GM18526 (cell line): ENCODE measurements around the gene SNCB.

Experiments
- POLR2A ChIP-seq: IDR thresholded peaks from 3 replicates; pipeline ENCODE4 v1.6.1; 2011; ENCODE audit not compliant: insufficient read length; ENCODE audit errors: extremely low read depth

SNCB gene

DNA sequence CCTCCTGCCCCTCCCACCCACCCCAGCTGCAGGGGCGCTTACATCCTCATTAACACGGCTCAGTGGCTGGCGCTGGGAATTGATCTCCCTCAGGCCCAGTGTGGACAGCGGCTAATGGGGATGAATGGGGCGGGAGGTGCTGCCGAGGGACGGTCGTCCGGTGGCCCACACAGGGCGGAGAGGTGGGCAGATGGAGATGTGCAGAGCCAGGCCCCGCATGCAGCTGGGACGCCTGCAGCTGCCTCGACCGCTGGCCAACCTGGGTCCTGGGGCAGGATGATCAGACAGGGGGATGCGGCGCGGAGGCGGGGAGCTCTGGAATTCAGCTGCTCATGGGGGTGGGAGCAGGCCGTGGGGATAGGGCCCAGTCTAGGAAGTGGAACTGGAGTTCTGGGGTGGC lies 34.6 kb upstream of the SNCB start:
- no peak for TF ChIP-seq POLR2A

GRCh38 chr5:176664479-176664878 lies 34.1 kb upstream of the SNCB start:
- TF ChIP-seq POLR2A, result no peak

- TF ChIP-seq POLR2A, result no peak
Observed at GRCh38 chr5:176663566-176663965, 33.2 kb upstream of the SNCB start.

DNA sequence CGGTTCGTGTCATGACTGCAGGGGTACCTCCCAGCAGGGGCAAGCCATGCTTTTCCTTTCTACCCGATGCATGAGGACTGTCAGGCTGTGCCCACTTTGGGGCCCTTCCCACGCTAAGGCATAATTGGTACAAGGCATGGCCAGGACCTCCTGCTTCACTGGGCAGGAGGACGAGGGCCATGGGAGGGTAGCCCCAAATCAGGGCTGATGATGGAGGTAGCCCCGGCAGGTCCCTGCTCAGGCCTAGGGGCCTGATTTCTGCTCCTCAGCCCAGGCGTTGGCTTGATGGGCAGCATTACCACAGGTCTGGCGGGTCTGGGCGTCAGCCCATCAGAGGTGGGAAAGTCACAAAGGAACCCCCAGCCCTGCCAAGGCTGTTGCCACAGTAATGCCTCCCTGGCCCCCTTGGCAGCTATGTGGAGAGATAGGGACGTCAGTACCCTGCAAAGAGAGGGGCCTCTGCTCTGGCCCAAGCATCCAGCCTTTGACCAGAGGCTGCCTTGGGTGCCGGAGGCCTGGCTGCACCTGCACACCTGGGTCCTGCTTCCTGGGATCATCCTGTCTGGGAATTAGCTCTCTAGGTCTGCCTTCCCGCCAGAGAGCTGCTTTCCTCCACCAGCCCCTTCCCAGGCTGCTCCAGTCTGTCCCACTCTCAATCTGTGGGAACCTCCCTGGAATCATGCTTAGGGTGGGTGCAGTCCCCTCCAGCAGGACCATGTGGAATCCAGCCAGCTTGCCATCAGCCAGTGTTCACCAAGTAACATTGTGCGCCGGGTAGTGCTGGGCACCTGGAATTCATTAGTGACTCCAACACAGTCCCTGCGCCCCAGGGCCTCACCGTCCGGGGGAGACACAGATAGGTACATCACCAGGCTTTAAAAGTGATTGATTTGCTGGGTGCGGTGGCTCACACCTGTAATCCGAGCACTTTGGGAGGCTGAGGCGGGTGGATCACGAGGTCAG lies 32.3 kb upstream of the SNCB start:
- no peak for TF ChIP-seq POLR2A

DNA sequence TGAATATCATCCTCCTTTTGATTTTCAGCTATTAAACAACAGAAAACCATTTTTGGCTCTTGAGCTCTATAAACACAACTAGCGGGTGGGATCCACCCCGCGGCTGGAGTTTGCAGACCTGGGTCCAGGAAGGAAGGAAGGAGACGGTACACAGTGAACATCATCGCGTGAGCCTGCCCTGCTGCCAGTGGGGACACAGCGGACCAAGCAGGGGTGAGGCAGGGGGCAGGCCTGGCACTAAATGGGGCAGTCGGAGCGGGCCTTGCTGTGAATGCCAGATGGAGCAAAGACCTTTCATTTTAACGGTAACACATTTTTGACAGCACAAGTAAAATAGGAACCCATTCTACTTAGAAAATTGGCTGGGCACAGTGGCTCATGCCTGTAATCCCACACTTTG lies 31.3 kb upstream of the SNCB start:
- no peak for TF ChIP-seq POLR2A

GRCh38 chr5:176660860-176661641 lies 30.7 kb upstream of the SNCB start:
- TF ChIP-seq POLR2A, result no peak

GRCh38 chr5:176660530-176660859 lies 30.2 kb upstream of the SNCB start:
- TF ChIP-seq POLR2A, result no peak

- TF ChIP-seq POLR2A, result no peak
Observed at GRCh38 chr5:176659860-176660461, 29.6 kb upstream of the SNCB start.

DNA sequence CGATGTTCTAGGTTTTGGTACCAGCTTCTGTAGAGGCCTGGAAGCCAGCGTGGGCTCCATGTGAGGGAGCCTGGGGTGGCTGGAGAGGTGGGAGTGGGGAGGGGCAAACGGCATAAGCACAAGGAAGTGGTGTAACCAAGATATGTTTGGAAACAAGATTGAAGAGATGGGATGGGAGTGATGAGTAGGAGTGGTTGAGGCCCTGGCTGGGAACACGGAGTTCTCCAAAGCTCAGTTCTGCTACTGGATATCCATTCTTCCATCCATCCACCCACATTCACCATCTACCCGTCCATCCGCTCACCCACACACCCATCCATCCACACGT lies 29.1 kb upstream of the SNCB start:
- no peak for TF ChIP-seq POLR2A

- TF ChIP-seq POLR2A, result no peak
Observed at GRCh38 chr5:176658817-176659511, 28.6 kb upstream of the SNCB start.

DNA sequence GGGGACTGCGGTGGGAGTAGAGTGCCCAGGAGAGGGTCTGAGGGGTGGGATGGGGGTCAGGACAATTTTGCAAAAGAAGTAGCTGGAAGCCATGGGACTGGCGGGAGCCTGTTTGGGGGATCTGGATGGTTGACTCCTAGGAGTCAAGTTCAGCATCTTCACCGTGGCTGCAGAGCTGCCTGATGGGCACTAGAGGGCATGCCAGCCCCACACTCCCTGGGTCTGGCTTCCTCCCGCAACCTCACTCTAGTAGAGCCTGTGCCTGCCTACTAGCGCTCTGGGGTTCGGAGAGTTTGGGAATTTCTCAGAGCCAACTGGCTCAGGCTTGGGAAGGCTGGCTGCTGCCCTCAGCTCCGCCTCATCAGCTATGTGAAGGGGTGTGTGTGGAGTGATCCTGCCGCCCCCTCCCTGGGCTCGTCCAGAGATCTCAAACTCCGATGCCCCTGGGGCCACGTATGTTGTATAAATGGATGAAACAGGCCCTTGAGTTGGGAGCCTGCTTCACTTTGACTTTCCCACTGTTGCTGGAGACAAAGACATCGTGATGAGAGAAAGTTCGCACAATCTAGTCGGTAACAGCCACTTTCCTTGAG lies 27.8 kb upstream of the SNCB start:
- TF ChIP-seq POLR2A, result no peak

DNA sequence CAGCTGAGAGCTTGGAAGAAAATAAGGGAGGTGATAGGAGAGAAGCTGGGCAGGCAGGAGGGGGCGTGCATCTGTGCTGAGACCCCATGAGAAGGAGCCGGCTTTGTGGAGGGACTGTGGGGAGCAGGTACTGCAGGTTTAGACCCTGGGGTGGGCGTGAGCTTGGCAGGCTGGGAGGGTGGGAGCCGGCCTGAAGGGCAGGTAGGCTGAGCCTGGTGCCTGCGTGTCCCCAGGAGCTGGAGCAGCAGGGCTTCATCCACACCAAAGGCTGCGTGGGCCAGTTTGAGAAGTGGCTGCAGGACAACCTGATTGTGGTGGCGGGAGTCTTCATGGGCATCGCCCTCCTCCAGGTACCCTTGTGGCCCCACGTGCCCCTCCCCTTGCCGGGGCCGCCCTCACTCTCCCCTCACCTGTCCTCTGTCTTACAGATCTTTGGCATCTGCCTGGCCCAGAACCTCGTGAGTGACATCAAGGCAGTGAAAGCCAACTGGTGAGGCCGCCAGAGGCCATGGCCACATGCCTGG lies 26.2 kb upstream of the SNCB start:
- no peak for TF ChIP-seq POLR2A

- no peak for TF ChIP-seq POLR2A
Observed at GRCh38 chr5:176654856-176655255, 24.5 kb upstream of the SNCB start.

- TF ChIP-seq POLR2A, result no peak
Observed at GRCh38 chr5:176653401-176654385, 23.4 kb upstream of the SNCB start.

- TF ChIP-seq POLR2A, result no peak
Observed at GRCh38 chr5:176652136-176652535, 21.8 kb upstream of the SNCB start.
